ENCODE measurements around the gene PRRC2A. TPM values are rescaled to one million over a fixed set of nuclear protein-coding genes. Genes with fewer than 3 reads are reported as not detected.

The PRRC2A gene
- total RNA-seq, 4 donors from 2014 or later, result 42.8 to 84.9 (median 67.7) TPM

GRCh38 chr6:31592396-31592771 is 28.1 kb upstream of the PRRC2A start:
- Histone ChIP-seq H3K27ac (no peak overlapping the region), H3K27me3 (peaks cover 0 to 9% (median 0%) of the 10 kb centered on the region in 4 donors), H3K36me3 (no peaks in the 10 kb centered on the region), H3K9me3 (no peaks in the 10 kb centered on the region), H3K4me3 (no peak overlapping the region), H3K4me1 (peaks cover 0 to 3% (median 0%) of the 10 kb centered on the region in 3 donors)
- intact Hi-C loops (cut with DNase I), result loop anchor here (5.0 kb wide), 1 partner anchor 35 kb away; no protein-coding TSS in a partner anchor
- DNase-seq, result no peak
- TF ChIP-seq POLR2A (IDR thresholded peaks at IDR 0.05) (no peak), CTCF (IDR thresholded peaks at IDR 0.05) (no peak)
- 78 to 86% methylated on average over 5 to 7 of the region's 7 CpGs for WGBS, 2 donors

GRCh38 chr6:31597006-31597405 is 23.5 kb upstream of the PRRC2A start:
- Histone ChIP-seq H3K9me3 (no peaks in the 10 kb centered on the region), H3K4me1 (peaks cover 0 to 7% (median 0%) of the 10 kb centered on the region in 3 donors), H3K36me3 (no peaks in the 10 kb centered on the region), H3K4me3 (no peak overlapping the region), H3K27ac (no peak overlapping the region), H3K27me3 (no peaks in the 10 kb centered on the region)
- no peak for DNase-seq
- 15 to 23% methylated on average over 2 of the region's 2 CpGs for WGBS, 2 donors
- intact Hi-C loops (cut with DNase I), result no loop called here
- TF ChIP-seq CTCF (IDR thresholded peaks at IDR 0.05) (peak in 5 of 6 experiments; percentile 12 to 39 (median 38)), POLR2A (IDR thresholded peaks at IDR 0.05) (no peak)

GRCh38 chr6:31607317-31607716 is 13.2 kb upstream of the PRRC2A start:
- Histone ChIP-seq H3K4me3 (no peak overlapping the region), H3K27ac (no peak overlapping the region), H3K4me1 (no peaks in the 10 kb centered on the region), H3K36me3 (no peaks in the 10 kb centered on the region), H3K9me3 (no peaks in the 10 kb centered on the region), H3K27me3 (no peaks in the 10 kb centered on the region)
- intact Hi-C loops (cut with DNase I), result no loop called here
- no peak for DNase-seq
- TF ChIP-seq POLR2A (IDR thresholded peaks at IDR 0.05) (no peak), CTCF (IDR thresholded peaks at IDR 0.05) (no peak)
- 75 to 85% methylated on average over 1 of the region's 1 CpG for WGBS, 2 donors

- no peak overlapping the region for H3K4me3 ChIP-seq
- no peaks in the 10 kb centered on the region for H3K27me3 ChIP-seq
- H3K4me1 ChIP-seq, result no peaks in the 10 kb centered on the region
- TF ChIP-seq POLR2A (IDR thresholded peaks at IDR 0.05), result no peak
- TF ChIP-seq CTCF (IDR thresholded peaks at IDR 0.05), result no peak
- no peaks in the 10 kb centered on the region for H3K36me3 ChIP-seq
- DNase-seq, result no peak
- no peaks in the 10 kb centered on the region for H3K9me3 ChIP-seq
- intact Hi-C loops (cut with DNase I), result no loop called here
- 71 to 75% methylated on average over 8 of the region's 8 CpGs for WGBS, 2 donors
- H3K27ac ChIP-seq, result no peak overlapping the region
Observed at GRCh38 chr6:31609519-31610406, 10.8 kb upstream of the PRRC2A start.

- H3K4me1 ChIP-seq, result no peaks in the 10 kb centered on the region
- H3K27ac ChIP-seq, result no peak overlapping the region
- DNase-seq, result no peak
- intact Hi-C loops (cut with DNase I), result no loop called here
- TF ChIP-seq POLR2A (IDR thresholded peaks at IDR 0.05) (no peak), CTCF (IDR thresholded peaks at IDR 0.05) (no peak)
- WGBS, 2 donors, result 62 to 76% methylated on average over 4 of the region's 4 CpGs
- H3K27me3 ChIP-seq, result no peaks in the 10 kb centered on the region
- no peaks in the 10 kb centered on the region for H3K9me3 ChIP-seq
- H3K36me3 ChIP-seq, result no peaks in the 10 kb centered on the region
- H3K4me3 ChIP-seq, result no peak overlapping the region
Observed at GRCh38 chr6:31610968-31611367, 9.5 kb upstream of the PRRC2A start.
